Activated CD8-positive, alpha-beta memory T cell treated with anti-CD3 and anti-CD28 coated beads for 1 hour (primary cell): ENCODE data around the gene C20orf202.
"Not testable (repeated sequence)": the region's sequence is repeated elsewhere in the genome, so short reads cannot be mapped to it uniquely, and the experiment has no call there.

ENCODE experiments used
- DNase-seq, 2 donors: peaks; one replicate each; pipeline ENCODE4 v3.0.0-alpha.2; 2020; ENCODE audit warnings: low read depth in 1 of 2; ENCODE audit errors: extremely low read depth in 1 of 2

Gene C20orf202

GRCh38 chr20:1207293-1207878, 4.1 kb downstream of the C20orf202 start:
- DNase-seq = no peak

- DNase-seq = no peak
These were observed 6.5 kb downstream of the C20orf202 start for GRCh38 chr20:1209447-1210387.

- no peak for DNase-seq
These were observed 7.2 kb downstream of the C20orf202 start for GRCh38 chr20:1210501-1210900.

GRCh38 chr20:1212023-1212422, 8.8 kb downstream of the C20orf202 start:
- DNase-seq = no peak

- peak; percentile 19 to 48 for DNase-seq
These were observed 9.5 kb downstream of the C20orf202 start for GRCh38 chr20:1212607-1213396.

GRCh38 chr20:1214838-1215261, 11.6 kb downstream of the C20orf202 start:
- no peak for DNase-seq

- DNase-seq = no peak
These were observed 12.3 kb downstream of the C20orf202 start for GRCh38 chr20:1215386-1216170.

- DNase-seq = not testable (repeated sequence)
These were observed 13.5 kb downstream of the C20orf202 start for GRCh38 chr20:1216527-1217427.

- not testable (repeated sequence) for DNase-seq
These were observed 19.5 kb downstream of the C20orf202 start for GRCh38 chr20:1222750-1223149.

GRCh38 chr20:1224205-1224890, 21.1 kb downstream of the C20orf202 start:
- DNase-seq = no peak

- DNase-seq = no peak
These were observed 22.1 kb downstream of the C20orf202 start for GRCh38 chr20:1225263-1225782.

GRCh38 chr20:1225783-1226654, 22.8 kb downstream of the C20orf202 start, which contains the start of gene RAD21L1:
Gene RAD21L1 (plus strand): TSS chr20:1226044. CDS start chr20:1228454, 2,410 bp downstream.
- DNase-seq = peak; percentile 63 to 79

GRCh38 chr20:1229541-1229940, 26.3 kb downstream of the C20orf202 start:
- DNase-seq = no peak

- no peak for DNase-seq
These were observed 29.2 kb downstream of the C20orf202 start for GRCh38 chr20:1232286-1233111.

- no peak for DNase-seq
These were observed 37.3 kb downstream of the C20orf202 start for GRCh38 chr20:1240549-1240948.

- DNase-seq = no peak
These were observed 38.2 kb downstream of the C20orf202 start for GRCh38 chr20:1241456-1241855.

GRCh38 chr20:1242099-1242498, 38.8 kb downstream of the C20orf202 start:
- no peak for DNase-seq
